DMS79 (cell line): ENCODE data around the gene WIZ.
"Not testable (repeated sequence)": the region's sequence is repeated elsewhere in the genome, so short reads cannot be mapped to it uniquely, and the experiment has no call there.

ENCODE experiments used
- DNase-seq: peaks from one replicate; lab custom pipeline; 2025; lab: John Stamatoyannopoulos, UW

Gene WIZ

GRCh38 chr19:15449620-15450527 lies at the start of gene WIZ:
TSS of gene WIZ (minus strand) at chr19:15449956. CDS start at chr19:15448307, 1,649 bp downstream.
- DNase-seq, result peak; percentile 42

- DNase-seq, result no peak
These were observed 49.2 kb upstream of the WIZ start for GRCh38 chr19:15498910-15499309.

GRCh38 chr19:15498156-15498858 lies 48.6 kb upstream of the WIZ start:
- no peak for DNase-seq

- no peak for DNase-seq
These were observed 45.4 kb upstream of the WIZ start for GRCh38 chr19:15495151-15495550.

GRCh38 chr19:15488489-15489226 lies 38.9 kb upstream of the WIZ start:
- DNase-seq, result no peak

GRCh38 chr19:15487038-15487437 lies 37.3 kb upstream of the WIZ start:
- DNase-seq, result no peak

- DNase-seq, result not testable (repeated sequence)
These were observed 36.0 kb upstream of the WIZ start for GRCh38 chr19:15485768-15486167.

- DNase-seq, result not testable (repeated sequence)
These were observed 31.2 kb upstream of the WIZ start for GRCh38 chr19:15480996-15481395.

GRCh38 chr19:15479391-15480345 lies 29.9 kb upstream of the WIZ start, which contains the start of gene PGLYRP2:
TSS of gene PGLYRP2 (minus strand) at chr19:15479501. CDS start at chr19:15479371, 130 bp downstream.
- DNase-seq, result peak; percentile 65

- DNase-seq, result no peak
These were observed 26.6 kb upstream of the WIZ start for GRCh38 chr19:15476325-15476724.

GRCh38 chr19:15475611-15476010 lies 25.9 kb upstream of the WIZ start:
- no peak for DNase-seq

- DNase-seq, result no peak
These were observed 25.4 kb upstream of the WIZ start for GRCh38 chr19:15475169-15475568.

- DNase-seq, result not testable (repeated sequence)
These were observed 24.1 kb upstream of the WIZ start for GRCh38 chr19:15473821-15474220.

- no peak for DNase-seq
These were observed 21.9 kb upstream of the WIZ start for GRCh38 chr19:15471639-15472101.

- no peak for DNase-seq
These were observed 19.9 kb upstream of the WIZ start for GRCh38 chr19:15469513-15470297.

GRCh38 chr19:15468675-15469512 lies 19.1 kb upstream of the WIZ start:
- DNase-seq, result no peak

- DNase-seq, result no peak
These were observed 18.0 kb upstream of the WIZ start for GRCh38 chr19:15467734-15468214.

GRCh38 chr19:15466851-15467733 lies 17.3 kb upstream of the WIZ start:
- DNase-seq, result no peak
